ENCODE data around the gene RNF217.
"Not testable (repeated sequence)": the region's sequence is repeated elsewhere in the genome, so short reads cannot be mapped to it uniquely, and the experiment has no call there.

The RNF217 gene

GRCh38 chr6:125013938-125014660, 51.9 kb downstream of the RNF217 start:
- no peak for DNase-seq (ENCODE audit: low read depth in 1 of 2, low spot score in 1 of 2)

GRCh38 chr6:125014661-125014957, 52.4 kb downstream of the RNF217 start:
- DNase-seq (ENCODE audit: low read depth in 1 of 2, low spot score in 1 of 2), result no peak

- DNase-seq (ENCODE audit: low read depth in 1 of 2, low spot score in 1 of 2), result no peak
Observed at GRCh38 chr6:125015152-125015551, 52.9 kb downstream of the RNF217 start.

- no peak for DNase-seq (ENCODE audit: low read depth in 1 of 2, low spot score in 1 of 2)
Observed at GRCh38 chr6:125018136-125018535, 55.9 kb downstream of the RNF217 start.

- no peak for DNase-seq (ENCODE audit: low read depth in 1 of 2, low spot score in 1 of 2)
Observed at GRCh38 chr6:125019281-125019680, 57.0 kb downstream of the RNF217 start.

- DNase-seq (ENCODE audit: low read depth in 1 of 2, low spot score in 1 of 2), result no peak
Observed at GRCh38 chr6:125019918-125020317, 57.7 kb downstream of the RNF217 start.

GRCh38 chr6:125020385-125020784, 58.1 kb downstream of the RNF217 start:
- DNase-seq (ENCODE audit: low read depth in 1 of 2, low spot score in 1 of 2), result no peak

DNA sequence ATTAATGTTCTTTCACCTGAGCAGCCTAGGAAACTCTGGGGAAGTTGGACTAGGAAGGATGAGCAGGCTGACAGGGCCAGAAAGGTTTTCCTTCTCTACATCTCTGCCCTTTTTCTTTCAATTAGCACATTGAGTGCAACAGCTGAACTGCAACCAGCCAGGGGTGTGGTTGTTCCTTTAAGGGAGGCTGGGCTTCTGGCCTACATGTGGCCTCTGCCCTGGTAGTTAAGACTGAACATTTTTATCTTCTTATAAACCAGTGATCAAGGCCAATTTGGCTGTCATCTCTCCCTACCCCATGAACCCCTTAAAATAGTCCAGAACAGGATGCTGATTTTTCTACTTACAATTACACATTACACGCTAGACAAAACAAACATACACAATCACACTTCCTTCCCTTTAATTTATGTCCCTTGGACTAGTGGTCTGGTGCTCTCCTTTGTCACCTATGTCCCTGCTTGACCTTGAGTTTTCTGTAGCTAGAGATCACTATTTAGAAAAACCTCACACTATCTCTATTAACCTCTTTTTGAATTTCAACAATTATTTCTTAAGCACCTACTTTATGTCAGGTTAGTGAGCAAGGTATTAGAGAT, 60.3 kb downstream of the RNF217 start:
- DNase-seq (ENCODE audit: low read depth in 1 of 2, low spot score in 1 of 2), result no peak

- DNase-seq (ENCODE audit: low read depth in 1 of 2, low spot score in 1 of 2), result no peak
Observed at GRCh38 chr6:125025164-125025854, 63.1 kb downstream of the RNF217 start.

DNA sequence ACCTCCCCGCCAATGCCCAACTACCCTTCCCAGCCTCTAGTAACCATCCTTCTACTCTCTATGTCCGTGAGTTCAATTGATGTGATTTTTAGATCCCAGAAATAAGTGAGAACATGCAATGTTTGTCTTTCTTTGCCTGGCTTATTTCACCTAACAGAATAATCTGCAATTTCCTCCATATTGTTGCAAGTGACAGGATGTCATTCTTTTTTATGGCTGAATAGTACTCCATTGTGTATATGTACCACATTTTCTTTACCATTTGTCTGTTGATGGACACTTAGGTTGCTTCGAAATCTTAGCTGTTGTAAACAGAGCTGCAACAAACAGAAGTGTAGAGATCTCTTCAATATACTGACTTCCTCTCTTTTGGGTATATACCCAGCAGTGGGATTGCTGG, 65.0 kb downstream of the RNF217 start:
- DNase-seq (ENCODE audit: low read depth in 1 of 2, low spot score in 1 of 2), result no peak

DNA sequence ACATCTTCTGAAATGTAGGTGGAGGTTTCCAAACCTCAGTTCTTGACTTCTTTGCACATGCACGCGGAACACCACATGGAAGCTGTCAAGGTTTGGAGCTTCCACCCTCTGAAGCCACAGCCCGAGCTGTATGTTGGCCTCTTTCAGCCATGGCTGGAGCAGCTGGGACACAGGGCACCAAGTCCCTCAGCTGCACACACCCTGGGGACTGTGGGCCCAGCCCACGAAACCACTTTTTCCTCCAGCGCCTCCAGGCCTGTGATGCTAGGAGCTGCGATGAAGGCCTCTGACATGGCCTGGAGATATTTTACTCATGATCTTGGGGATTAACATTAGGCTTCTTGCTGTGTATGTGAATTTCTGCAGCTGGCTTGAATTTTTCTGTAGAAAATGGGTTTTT, 68.7 kb downstream of the RNF217 start:
- no peak for DNase-seq (ENCODE audit: low read depth in 1 of 2, low spot score in 1 of 2)

DNA sequence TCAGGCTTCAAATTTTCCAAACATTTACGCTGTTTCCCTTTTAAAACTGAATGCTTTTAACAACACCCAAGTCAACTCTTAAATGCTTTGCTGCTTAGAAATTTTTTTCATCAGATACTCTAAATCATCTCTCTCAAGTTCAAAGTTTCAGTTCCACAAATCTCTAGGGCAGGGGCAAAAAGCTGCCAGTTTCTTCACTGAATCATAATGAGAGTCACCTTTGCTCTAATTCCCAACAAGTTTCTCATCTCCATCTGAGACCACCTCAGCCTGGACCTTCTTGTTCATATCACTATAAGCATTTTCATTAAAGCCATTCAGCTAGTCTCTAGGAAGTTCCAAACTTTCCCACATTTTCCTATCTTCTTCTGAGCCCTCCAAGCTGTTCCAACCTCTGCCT, 69.1 kb downstream of the RNF217 start:
- DNase-seq (ENCODE audit: low read depth in 1 of 2, low spot score in 1 of 2), result no peak

DNA sequence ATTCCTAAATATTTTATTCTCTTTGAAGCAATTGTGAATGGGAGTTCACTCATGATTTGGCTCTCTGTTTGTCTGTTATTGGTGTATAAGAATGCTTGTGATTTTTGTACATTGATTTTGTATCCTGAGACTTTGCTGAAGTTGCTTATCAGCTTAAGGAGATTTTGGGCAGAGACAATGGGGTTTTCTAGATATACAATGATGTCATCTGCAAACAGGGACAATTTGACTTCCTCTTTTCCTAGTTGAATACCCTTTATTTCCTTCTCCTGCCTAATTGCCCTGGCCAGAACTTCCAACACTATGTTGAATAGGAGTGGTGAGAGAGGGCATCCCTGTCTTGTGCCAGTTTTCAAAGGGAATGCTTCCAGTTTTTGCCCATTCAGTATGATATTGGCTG, 72.7 kb downstream of the RNF217 start:
- not testable (repeated sequence) for DNase-seq (ENCODE audit: low read depth in 1 of 2, low spot score in 1 of 2)

DNA sequence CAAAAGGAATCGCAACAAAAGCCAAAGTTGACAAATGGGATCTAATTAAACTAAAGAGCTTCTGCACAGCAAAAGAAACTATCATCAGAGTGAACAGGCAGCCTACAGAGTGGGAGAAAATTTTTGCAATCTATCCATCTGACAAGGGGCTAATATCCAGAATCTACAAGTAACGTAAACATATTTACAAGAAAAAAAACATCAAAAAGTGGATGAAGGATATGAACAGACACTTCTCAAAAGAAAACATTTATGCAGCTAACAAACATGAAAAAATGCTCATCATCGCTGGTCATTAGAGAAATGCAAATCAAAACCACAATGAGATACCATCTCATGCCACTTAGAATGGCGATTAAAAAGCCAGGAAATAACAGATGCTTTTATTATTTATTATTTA, 74.2 kb downstream of the RNF217 start:
- DNase-seq (ENCODE audit: low read depth in 1 of 2, low spot score in 1 of 2), result not testable (repeated sequence)

DNA sequence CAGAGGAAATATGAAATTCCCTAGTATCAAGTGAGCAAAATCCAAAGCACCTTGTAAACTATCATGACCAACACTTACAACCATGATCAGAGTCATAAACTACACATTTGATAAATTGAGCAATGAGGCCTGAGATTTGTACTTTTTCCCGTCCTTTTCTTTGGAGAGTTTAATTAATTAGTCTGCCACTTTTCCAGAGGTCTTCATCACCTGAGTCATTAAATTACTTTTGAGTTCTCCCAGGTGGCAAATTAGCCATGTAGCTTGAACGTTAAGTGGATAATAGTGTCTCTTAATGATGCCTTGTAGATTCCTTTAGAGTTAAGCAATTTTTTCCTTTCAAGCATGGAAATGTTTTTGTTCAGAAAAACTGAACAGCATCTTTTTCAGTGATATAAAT, 75.6 kb downstream of the RNF217 start:
- no peak for DNase-seq (ENCODE audit: low read depth in 1 of 2, low spot score in 1 of 2)

- no peak for DNase-seq (ENCODE audit: low read depth in 1 of 2, low spot score in 1 of 2)
Observed at GRCh38 chr6:125038925-125039324, 76.7 kb downstream of the RNF217 start.

- no peak for DNase-seq (ENCODE audit: low read depth in 1 of 2, low spot score in 1 of 2)
Observed at GRCh38 chr6:125041740-125042459, 79.7 kb downstream of the RNF217 start.

DNA sequence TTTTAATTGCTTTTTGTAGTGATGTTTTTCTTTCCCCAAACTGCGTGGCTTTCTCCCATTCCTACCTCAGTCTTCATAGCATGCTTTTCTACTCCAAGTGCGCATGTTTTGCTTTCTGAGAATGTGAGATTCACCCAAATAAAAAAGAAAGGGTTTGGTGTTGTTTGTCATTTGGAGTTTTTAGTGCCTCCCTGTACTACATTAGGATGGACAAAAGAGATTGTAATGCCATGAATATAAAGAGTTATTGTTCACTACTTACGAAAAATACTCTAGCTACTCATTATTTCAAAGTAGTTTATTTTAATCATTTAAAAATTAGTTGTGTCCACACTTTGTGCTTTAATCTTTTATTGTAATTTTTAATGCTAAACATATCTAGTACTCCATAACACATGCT, 81.8 kb downstream of the RNF217 start:
- DNase-seq (ENCODE audit: low read depth in 1 of 2, low spot score in 1 of 2), result no peak

DNA sequence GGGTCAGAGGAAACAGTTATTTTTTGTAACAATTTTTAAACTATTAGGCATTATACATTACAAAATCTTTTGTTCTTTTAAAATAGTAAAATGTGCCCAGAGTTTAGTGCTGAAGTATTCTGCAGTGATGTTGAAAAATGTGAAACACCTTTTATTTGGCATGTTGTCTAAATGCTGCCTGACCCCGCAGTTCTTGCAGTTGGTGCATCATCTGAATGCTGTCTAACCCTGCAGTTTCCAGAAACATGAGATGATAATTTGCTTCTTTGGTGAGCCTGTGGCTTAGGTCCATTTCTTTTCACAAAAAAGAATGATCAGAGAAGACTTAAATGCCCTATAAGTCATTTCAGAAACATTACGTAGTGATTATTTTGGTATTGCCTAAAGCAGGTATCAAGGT, 82.4 kb downstream of the RNF217 start:
- no peak for DNase-seq (ENCODE audit: low read depth in 1 of 2, low spot score in 1 of 2)

DNA sequence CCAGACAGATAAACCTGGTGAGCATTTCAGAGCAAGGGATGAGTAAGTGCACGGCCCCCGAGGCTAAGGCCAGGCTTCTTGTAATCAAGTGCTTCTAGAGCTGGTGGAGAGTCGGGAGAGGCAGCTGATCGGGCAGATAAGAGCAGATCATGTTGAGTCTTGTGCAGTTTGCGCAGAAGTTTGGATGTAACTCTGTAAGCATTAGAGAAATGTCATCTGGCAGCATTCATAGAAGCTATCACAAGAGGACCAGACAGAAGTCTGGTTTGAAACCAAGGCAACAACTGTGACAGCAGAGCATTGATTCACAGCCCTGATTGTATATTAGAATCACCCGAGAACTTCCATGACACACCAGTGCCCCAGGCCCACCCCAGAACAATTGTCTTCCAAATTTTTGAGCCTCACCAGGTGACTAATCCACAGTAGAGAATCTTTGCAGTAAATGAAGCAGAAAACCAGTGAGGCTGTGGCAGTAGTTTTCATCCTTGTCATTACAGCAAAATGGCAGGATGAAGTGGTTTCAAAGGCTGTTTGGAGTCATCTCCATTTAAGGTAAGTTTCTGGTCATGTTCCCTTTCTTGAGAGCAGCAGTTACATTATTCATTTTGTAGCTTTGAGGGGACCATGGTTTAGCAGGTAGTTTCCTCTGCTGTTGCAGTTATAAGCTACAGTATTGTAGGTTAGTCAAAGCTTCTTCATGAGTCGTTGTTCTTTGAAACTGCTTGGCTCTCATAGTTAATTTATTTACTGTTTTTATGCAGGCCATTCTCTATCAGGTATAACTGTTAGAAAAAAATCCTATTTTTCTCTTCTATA, 84.1 kb downstream of the RNF217 start:
- DNase-seq (ENCODE audit: low read depth in 1 of 2, low spot score in 1 of 2), result no peak

- no peak for DNase-seq (ENCODE audit: low read depth in 1 of 2, low spot score in 1 of 2)
Observed at GRCh38 chr6:125048274-125048673, 86.0 kb downstream of the RNF217 start.
